ENCODE data around the gene ADARB1. TPM values are rescaled to one million over a fixed set of nuclear protein-coding genes. Genes with fewer than 3 reads are reported as not detected.

Gene ADARB1
- total and polyA plus RNA-seq, 12 donors, result 7.2 to 21.6 (median 16.1) TPM

- H3K27me3 ChIP-seq, result no peaks in the 10 kb centered on the region
- H3K9me3 ChIP-seq (replicated peaks in 1 of 3), result peaks cover 0 to 12% (median 11%) of the 10 kb centered on the region in 3 donors
- no peaks in the 10 kb centered on the region for H3K4me1 ChIP-seq (replicated peaks in 1 of 2)
- peaks cover 0 to 23% of the 10 kb centered on the region in 2 donors for H3K36me3 ChIP-seq (replicated peaks in 1 of 2)
- no peak overlapping the region for H3K27ac ChIP-seq
- intact Hi-C loops (cut with DNase I), result no loop called here
- TF ChIP-seq POLR2A (IDR thresholded peaks at IDR 0.05) (no peak), CTCF (IDR thresholded peaks at IDR 0.05) (no peak)
- H3K4me3 ChIP-seq, result no peak overlapping the region
- WGBS, 4 donors, result 81 to 92% (median 90%) methylated on average over 1 of the region's 1 CpG
- DNase-seq, result no peak
Measured at GRCh38 chr21:45182958-45183357, 108.6 kb downstream of the ADARB1 start.

- intact Hi-C loops (cut with DNase I), result no loop called here
- TF ChIP-seq CTCF (IDR thresholded peaks at IDR 0.05) (no peak), POLR2A (IDR thresholded peaks at IDR 0.05) (no peak)
- no peak overlapping the region for H3K27ac ChIP-seq
- peaks cover 0 to 18% (median 12%) of the 10 kb centered on the region in 3 donors for H3K9me3 ChIP-seq (replicated peaks in 1 of 3)
- H3K4me1 ChIP-seq (replicated peaks in 1 of 2), result no peaks in the 10 kb centered on the region
- peaks cover 0 to 23% of the 10 kb centered on the region in 2 donors for H3K36me3 ChIP-seq (replicated peaks in 1 of 2)
- H3K27me3 ChIP-seq, result no peaks in the 10 kb centered on the region
- no peak overlapping the region for H3K4me3 ChIP-seq
- 56 to 73% (median 66%) methylated on average over 2 of the region's 2 CpGs for WGBS, 4 donors
- no peak for DNase-seq
Measured at GRCh38 chr21:45183852-45184251, 109.5 kb downstream of the ADARB1 start.

- H3K9me3 ChIP-seq (replicated peaks in 1 of 3), result peaks cover 0 to 18% (median 12%) of the 10 kb centered on the region in 3 donors
- H3K36me3 ChIP-seq (replicated peaks in 1 of 2), result peaks cover 0 to 23% of the 10 kb centered on the region in 2 donors
- no peak overlapping the region for H3K27ac ChIP-seq
- WGBS, 4 donors, result 95 to 97% (median 96%) methylated on average over 11 of the region's 11 CpGs
- no peak for TF ChIP-seq POLR2A (IDR thresholded peaks at IDR 0.05)
- no peak for TF ChIP-seq CTCF (IDR thresholded peaks at IDR 0.05)
- no peak overlapping the region for H3K4me3 ChIP-seq
- DNase-seq, result no peak
- H3K4me1 ChIP-seq (replicated peaks in 1 of 2), result no peaks in the 10 kb centered on the region
- intact Hi-C loops (cut with DNase I), result no loop called here
- H3K27me3 ChIP-seq, result no peaks in the 10 kb centered on the region
Measured at GRCh38 chr21:45184869-45185268, 110.5 kb downstream of the ADARB1 start.

GRCh38 chr21:45186709-45187108, 112.3 kb downstream of the ADARB1 start:
- TF ChIP-seq POLR2A (IDR thresholded peaks at IDR 0.05), result no peak
- TF ChIP-seq CTCF (IDR thresholded peaks at IDR 0.05), result no peak
- H3K27ac ChIP-seq, result no peak overlapping the region
- no peak for DNase-seq
- no peaks in the 10 kb centered on the region for H3K4me1 ChIP-seq (replicated peaks in 1 of 2)
- H3K36me3 ChIP-seq (replicated peaks in 1 of 2), result peaks cover 0 to 9% of the 10 kb centered on the region in 2 donors
- intact Hi-C loops (cut with DNase I), result no loop called here
- WGBS, 4 donors, result 92 to 97% (median 94%) methylated on average over 1 of the region's 1 CpG
- no peak overlapping the region for H3K4me3 ChIP-seq
- H3K9me3 ChIP-seq (replicated peaks in 1 of 3), result peaks cover 0 to 18% (median 12%) of the 10 kb centered on the region in 3 donors
- H3K27me3 ChIP-seq, result no peaks in the 10 kb centered on the region
